ENCODE data around the gene MYO1B. TPM values are rescaled to one million over a fixed set of nuclear protein-coding genes. Genes with fewer than 3 reads are reported as not detected.

The MYO1B gene
- total and polyA plus RNA-seq, 3 experiments from 2014 or later: 0.12 to 4.6 (median 3.9) TPM

- ChIA-PET CTCF (no interaction called here), POLR2A (no interaction called here)
- no peak for DNase-seq
- Histone ChIP-seq H3K4me3 (ENCODE audit: low read length) (no peak overlapping the region), H3K27me3 (ENCODE audit: insufficient read depth, low read length, poor library complexity, severe bottlenecking) (no peaks in the 10 kb centered on the region), H3K36me3 (ENCODE audit: insufficient read depth, low read length) (no peaks in the 10 kb centered on the region), H3K27ac (ENCODE audit: low read depth, low read length) (no peak overlapping the region), H3K4me1 (ENCODE audit: insufficient read depth, low read length) (no peaks in the 10 kb centered on the region), H3K9me3 (ENCODE audit: low read length) (no peaks in the 10 kb centered on the region)
- Mint-ChIP-seq H3K27ac (no peak overlapping the region), H3K4me3 (no peak overlapping the region), H3K9me3 (no peaks in the 10 kb centered on the region), H3K4me1 (no peaks in the 10 kb centered on the region), H3K27me3 (peaks cover 7 to 20% of the 10 kb centered on the region in 2 donors), H3K36me3 (no peaks in the 10 kb centered on the region)
These were observed 90.8 kb downstream of the MYO1B start for GRCh38 chr2:191335875-191336464.

- Mint-ChIP-seq H3K36me3 (peaks cover 0 to 1% (median 0%) of the 10 kb centered on the region in 3 donors), H3K4me1 (no peaks in the 10 kb centered on the region), H3K27me3 (peaks cover 2 to 6% of the 10 kb centered on the region in 2 donors), H3K4me3 (no peak overlapping the region), H3K9me3 (no peaks in the 10 kb centered on the region), H3K27ac (no peak overlapping the region)
- ChIA-PET POLR2A (no interaction called here), CTCF (no interaction called here)
- no peak overlapping the region for H3K27ac ChIP-seq (ENCODE audit: low read depth, low read length)
- no peaks in the 10 kb centered on the region for H3K27me3 ChIP-seq (ENCODE audit: insufficient read depth, low read length, poor library complexity, severe bottlenecking)
- no peak for DNase-seq
- no peak overlapping the region for H3K4me3 ChIP-seq (ENCODE audit: low read length)
- no peaks in the 10 kb centered on the region for H3K4me1 ChIP-seq (ENCODE audit: insufficient read depth, low read length)
- H3K36me3 ChIP-seq (ENCODE audit: insufficient read depth, low read length): no peaks in the 10 kb centered on the region
- no peaks in the 10 kb centered on the region for H3K9me3 ChIP-seq (ENCODE audit: low read length)
These were observed 96.2 kb downstream of the MYO1B start for GRCh38 chr2:191341436-191341835.

DNA sequence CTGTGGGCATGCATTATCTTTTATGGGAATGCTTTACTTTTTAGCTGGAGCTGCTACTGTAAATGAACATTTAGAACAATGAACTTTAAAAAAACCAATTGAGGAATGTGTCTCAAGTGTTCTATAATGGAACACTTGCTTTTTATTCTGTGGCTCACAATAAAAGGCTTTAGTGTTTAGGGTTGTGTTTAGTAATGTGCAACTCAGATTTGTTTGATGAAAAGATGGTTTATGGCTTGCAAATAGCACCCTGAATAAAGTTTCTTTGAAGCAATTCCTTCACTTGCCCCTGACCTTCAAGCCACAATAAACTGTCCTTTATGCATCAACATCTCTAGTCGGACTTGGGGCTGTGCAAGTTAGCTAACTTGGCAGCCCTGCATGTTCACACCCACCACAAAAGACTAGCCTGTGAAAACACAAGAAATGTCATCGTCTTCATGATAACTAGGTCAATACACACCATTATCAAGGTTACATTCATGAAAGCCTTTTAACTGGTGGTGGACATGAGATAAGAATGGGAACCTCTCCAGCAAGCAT lies 98.7 kb downstream of the MYO1B start:
- ChIA-PET CTCF (no interaction called here), POLR2A (no interaction called here)
- Mint-ChIP-seq H3K27me3 (peaks cover 3 to 15% of the 10 kb centered on the region in 2 donors), H3K36me3 (peaks cover 0 to 3% (median 0%) of the 10 kb centered on the region in 3 donors), H3K9me3 (no peaks in the 10 kb centered on the region), H3K4me1 (no peaks in the 10 kb centered on the region), H3K27ac (peak overlapping the region in 1 of 8 donors; percentile 55), H3K4me3 (no peak overlapping the region)
- Histone ChIP-seq H3K4me1 (ENCODE audit: insufficient read depth, low read length) (no peaks in the 10 kb centered on the region), H3K4me3 (ENCODE audit: low read length) (no peak overlapping the region), H3K9me3 (ENCODE audit: low read length) (no peaks in the 10 kb centered on the region), H3K27ac (ENCODE audit: low read depth, low read length) (no peak overlapping the region), H3K36me3 (ENCODE audit: insufficient read depth, low read length) (no peaks in the 10 kb centered on the region), H3K27me3 (ENCODE audit: insufficient read depth, low read length, poor library complexity, severe bottlenecking) (no peaks in the 10 kb centered on the region)
- DNase-seq: no peak

DNA sequence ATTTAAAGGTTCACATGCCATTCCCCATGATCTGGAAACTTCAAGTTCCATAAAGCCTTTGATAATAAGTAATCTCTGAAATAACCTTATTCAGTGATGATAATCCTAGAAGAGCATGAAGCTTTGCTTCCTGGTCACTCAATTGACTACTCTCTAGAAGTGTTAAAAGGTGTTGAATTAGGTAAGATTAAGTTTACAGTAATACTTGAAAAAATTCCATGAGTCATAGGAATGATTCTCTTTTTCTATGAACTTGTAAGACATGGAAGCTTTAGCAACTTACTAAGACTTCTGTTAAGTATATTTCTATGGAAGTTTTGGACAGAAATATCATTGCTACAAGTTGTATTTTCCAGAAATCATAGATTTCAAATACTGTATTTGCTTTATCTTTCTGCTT lies 100.6 kb downstream of the MYO1B start:
- H3K36me3 Mint-ChIP-seq: peaks cover 0 to 3% (median 0%) of the 10 kb centered on the region in 3 donors
- Histone ChIP-seq H3K36me3 (ENCODE audit: insufficient read depth, low read length) (no peaks in the 10 kb centered on the region), H3K4me1 (ENCODE audit: insufficient read depth, low read length) (no peaks in the 10 kb centered on the region), H3K27ac (ENCODE audit: low read depth, low read length) (no peak overlapping the region), H3K4me3 (ENCODE audit: low read length) (no peak overlapping the region), H3K9me3 (ENCODE audit: low read length) (no peaks in the 10 kb centered on the region), H3K27me3 (ENCODE audit: insufficient read depth, low read length, poor library complexity, severe bottlenecking) (no peaks in the 10 kb centered on the region)
- H3K27ac Mint-ChIP-seq: no peak overlapping the region
- H3K27me3 Mint-ChIP-seq: peaks cover 3 to 15% of the 10 kb centered on the region in 2 donors
- no peak overlapping the region for H3K4me3 Mint-ChIP-seq
- ChIA-PET POLR2A (no interaction called here), CTCF (no interaction called here)
- no peak for DNase-seq
- no peaks in the 10 kb centered on the region for H3K4me1 Mint-ChIP-seq
- H3K9me3 Mint-ChIP-seq: no peaks in the 10 kb centered on the region

GRCh38 chr2:191347154-191347553 lies 102.0 kb downstream of the MYO1B start:
- H3K9me3 ChIP-seq (ENCODE audit: low read length): no peaks in the 10 kb centered on the region
- no peaks in the 10 kb centered on the region for H3K9me3 Mint-ChIP-seq
- H3K27me3 Mint-ChIP-seq: peaks cover 3 to 15% of the 10 kb centered on the region in 2 donors
- H3K4me1 ChIP-seq (ENCODE audit: insufficient read depth, low read length): no peaks in the 10 kb centered on the region
- ChIA-PET CTCF (no interaction called here), POLR2A (no interaction called here)
- no peaks in the 10 kb centered on the region for H3K27me3 ChIP-seq (ENCODE audit: insufficient read depth, low read length, poor library complexity, severe bottlenecking)
- no peak for DNase-seq
- H3K4me1 Mint-ChIP-seq: no peaks in the 10 kb centered on the region
- peaks cover 0 to 3% (median 0%) of the 10 kb centered on the region in 3 donors for H3K36me3 Mint-ChIP-seq
- H3K4me3 Mint-ChIP-seq: no peak overlapping the region
- no peak overlapping the region for H3K4me3 ChIP-seq (ENCODE audit: low read length)
- no peaks in the 10 kb centered on the region for H3K36me3 ChIP-seq (ENCODE audit: insufficient read depth, low read length)
- no peak overlapping the region for H3K27ac Mint-ChIP-seq
- H3K27ac ChIP-seq (ENCODE audit: low read depth, low read length): no peak overlapping the region

DNA sequence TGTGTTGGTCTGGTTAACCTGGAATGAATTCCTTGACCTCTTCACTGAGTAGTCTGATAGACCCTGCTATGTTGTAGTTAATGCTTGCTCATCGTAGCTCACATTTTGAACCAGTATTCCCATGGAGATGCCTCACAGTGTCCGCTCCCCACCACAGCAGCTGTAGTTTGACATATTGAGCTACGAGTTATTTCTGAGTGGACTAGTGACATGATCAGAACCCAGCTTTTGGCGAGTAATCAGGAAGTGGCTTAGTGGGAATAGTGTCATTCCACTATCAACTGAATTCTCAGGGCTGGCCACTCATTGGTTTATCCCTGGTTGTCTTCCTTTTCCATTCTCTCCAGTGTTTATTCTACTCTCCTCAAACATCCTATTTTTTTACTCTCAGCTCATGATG lies 102.7 kb downstream of the MYO1B start:
- Mint-ChIP-seq H3K9me3 (no peaks in the 10 kb centered on the region), H3K4me1 (no peaks in the 10 kb centered on the region), H3K27ac (peak overlapping the region in 1 of 8 donors; percentile 22), H3K36me3 (peaks cover 0 to 3% (median 0%) of the 10 kb centered on the region in 3 donors), H3K4me3 (no peak overlapping the region), H3K27me3 (peaks cover 6 to 17% of the 10 kb centered on the region in 2 donors)
- no peaks in the 10 kb centered on the region for H3K27me3 ChIP-seq (ENCODE audit: insufficient read depth, low read length, poor library complexity, severe bottlenecking)
- DNase-seq: no peak
- POLR2A ChIA-PET: no interaction called here
- H3K4me3 ChIP-seq (ENCODE audit: low read length): no peak overlapping the region
- CTCF ChIA-PET: no interaction called here
- H3K9me3 ChIP-seq (ENCODE audit: low read length): no peaks in the 10 kb centered on the region
- H3K4me1 ChIP-seq (ENCODE audit: insufficient read depth, low read length): no peaks in the 10 kb centered on the region
- H3K36me3 ChIP-seq (ENCODE audit: insufficient read depth, low read length): no peaks in the 10 kb centered on the region
- H3K27ac ChIP-seq (ENCODE audit: low read depth, low read length): no peak overlapping the region

DNA sequence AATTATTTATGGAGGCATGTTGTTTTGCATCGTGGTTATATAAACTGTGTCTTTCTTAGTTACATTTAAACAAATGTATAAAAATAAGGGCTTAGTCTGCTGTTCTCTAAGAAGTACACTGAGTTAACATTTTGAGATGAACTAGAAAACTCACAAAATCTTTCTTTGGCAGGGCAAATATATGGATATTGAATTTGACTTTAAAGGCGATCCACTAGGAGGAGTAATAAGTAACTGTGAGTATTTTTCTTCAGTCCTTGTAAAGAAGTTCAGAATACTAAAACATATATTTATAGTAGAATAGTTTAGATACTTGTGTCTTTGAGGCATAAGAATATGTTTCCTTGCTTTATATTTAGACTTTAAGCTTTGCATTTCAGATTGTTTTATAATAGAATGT lies 104.8 kb downstream of the MYO1B start:
- POLR2A ChIA-PET: no interaction called here
- CTCF ChIA-PET: no interaction called here
- peaks cover 7 to 15% of the 10 kb centered on the region in 2 donors for H3K27me3 Mint-ChIP-seq
- peaks cover 0 to under 1% (median 0%) of the 10 kb centered on the region in 3 donors for H3K4me1 Mint-ChIP-seq
- no peaks in the 10 kb centered on the region for H3K4me1 ChIP-seq (ENCODE audit: insufficient read depth, low read length)
- H3K4me3 Mint-ChIP-seq: no peak overlapping the region
- DNase-seq: no peak
- H3K36me3 ChIP-seq (ENCODE audit: insufficient read depth, low read length): no peaks in the 10 kb centered on the region
- no peak overlapping the region for H3K27ac Mint-ChIP-seq
- no peaks in the 10 kb centered on the region for H3K9me3 ChIP-seq (ENCODE audit: low read length)
- no peak overlapping the region for H3K4me3 ChIP-seq (ENCODE audit: low read length)
- no peaks in the 10 kb centered on the region for H3K27me3 ChIP-seq (ENCODE audit: insufficient read depth, low read length, poor library complexity, severe bottlenecking)
- peaks cover 0 to 2% (median 0%) of the 10 kb centered on the region in 3 donors for H3K36me3 Mint-ChIP-seq
- H3K9me3 Mint-ChIP-seq: peaks cover 0 to under 1% (median 0%) of the 10 kb centered on the region in 5 donors
- no peak overlapping the region for H3K27ac ChIP-seq (ENCODE audit: low read depth, low read length)

GRCh38 chr2:191350826-191351225 lies 105.6 kb downstream of the MYO1B start:
- CTCF ChIA-PET: no interaction called here
- Histone ChIP-seq H3K36me3 (ENCODE audit: insufficient read depth, low read length) (no peaks in the 10 kb centered on the region), H3K4me3 (ENCODE audit: low read length) (no peak overlapping the region), H3K27ac (ENCODE audit: low read depth, low read length) (no peak overlapping the region), H3K9me3 (ENCODE audit: low read length) (no peaks in the 10 kb centered on the region), H3K4me1 (ENCODE audit: insufficient read depth, low read length) (no peaks in the 10 kb centered on the region), H3K27me3 (ENCODE audit: insufficient read depth, low read length, poor library complexity, severe bottlenecking) (no peaks in the 10 kb centered on the region)
- DNase-seq: no peak
- peaks cover 0 to 2% (median 0%) of the 10 kb centered on the region in 3 donors for H3K36me3 Mint-ChIP-seq
- POLR2A ChIA-PET: no interaction called here
- no peak overlapping the region for H3K4me3 Mint-ChIP-seq
- peaks cover 0 to 6% (median 0%) of the 10 kb centered on the region in 3 donors for H3K4me1 Mint-ChIP-seq
- H3K27ac Mint-ChIP-seq: no peak overlapping the region
- peaks cover 11 to 15% of the 10 kb centered on the region in 2 donors for H3K27me3 Mint-ChIP-seq
- peaks cover 0 to 5% (median 0%) of the 10 kb centered on the region in 5 donors for H3K9me3 Mint-ChIP-seq

Measured in CD8-positive, alpha-beta memory T cell (primary cell).